ENCODE measurements around the gene RNF225.
"Not testable (repeated sequence)": the region's sequence is repeated elsewhere in the genome, so short reads cannot be mapped to it uniquely, and the experiment has no call there.

RNF225 gene

GRCh38 chr19:58429745-58430144 lies 34.3 kb downstream of the RNF225 start:
- peak overlapping the region; percentile 25 for H3K4me3 ChIP-seq
- no peak overlapping the region for H3K27ac ChIP-seq
- DNase-seq (ENCODE audit: low spot score), result no peak
- no peak for TF ChIP-seq CTCF (IDR thresholded peaks at IDR 0.05)

- H3K4me3 ChIP-seq, result peak overlapping the region; percentile 44
- no peak for TF ChIP-seq CTCF (IDR thresholded peaks at IDR 0.05)
- no peak for DNase-seq (ENCODE audit: low spot score)
- H3K27ac ChIP-seq, result no peak overlapping the region
Observed at GRCh38 chr19:58434217-58434616, 38.8 kb downstream of the RNF225 start.

- peak within 1 kb of the TSS; percentile 83 for H3K4me3 ChIP-seq
- peak; percentile 99 for DNase-seq (ENCODE audit: low spot score)
- no peak for TF ChIP-seq CTCF (IDR thresholded peaks at IDR 0.05)
- peak within 1 kb of the TSS; percentile 67 to 91 for H3K27ac ChIP-seq
Observed at GRCh38 chr19:58439576-58440554, 44.4 kb downstream of the RNF225 start, which contains the start of gene ZNF132. TSS of gene ZNF132 (minus strand) at chr19:58440153. CDS start at chr19:58439821, 332 bp downstream.

GRCh38 chr19:58440556-58440955 lies 45.1 kb downstream of the RNF225 start:
- H3K27ac ChIP-seq, result peak overlapping the region; percentile 67 to 91
- peak overlapping the region; percentile 83 for H3K4me3 ChIP-seq
- DNase-seq (ENCODE audit: low spot score), result no peak
- TF ChIP-seq CTCF (IDR thresholded peaks at IDR 0.05), result no peak

GRCh38 chr19:58442986-58443385 lies 47.5 kb downstream of the RNF225 start:
- not testable (repeated sequence) for H3K27ac ChIP-seq; H3K4me3 ChIP-seq; DNase-seq (ENCODE audit: low spot score)
